OCI-LY1 (cell line): ENCODE results near the gene TBC1D3L.
"Not testable (repeated sequence)": the region's sequence is repeated elsewhere in the genome, so short reads cannot be mapped to it uniquely, and the experiment has no call there.

Experiments used
- EZH2 ChIP-seq: fragments of 200-600 bp; sonication (generic), shearing (Covaris generic); IDR thresholded peaks from 2 replicates; pipeline ENCODE4 v1.8.0; 2017; ENCODE audit warnings: borderline replicate concordance, mixed run types, mild to moderate bottlenecking, antibody characterized with exemption, low read length, moderate library complexity, mixed read lengths
- TF ChIP-seq, protein P1 (sequence below): fragments of 200-600 bp; sonication (generic), shearing (Covaris generic); IDR thresholded peaks from 2 replicates; pipeline ENCODE4 v1.5.1; 2017; ENCODE audit warnings: mild to moderate bottlenecking, antibody characterized with exemption, low read length, moderate library complexity, mixed read lengths

DNA sequence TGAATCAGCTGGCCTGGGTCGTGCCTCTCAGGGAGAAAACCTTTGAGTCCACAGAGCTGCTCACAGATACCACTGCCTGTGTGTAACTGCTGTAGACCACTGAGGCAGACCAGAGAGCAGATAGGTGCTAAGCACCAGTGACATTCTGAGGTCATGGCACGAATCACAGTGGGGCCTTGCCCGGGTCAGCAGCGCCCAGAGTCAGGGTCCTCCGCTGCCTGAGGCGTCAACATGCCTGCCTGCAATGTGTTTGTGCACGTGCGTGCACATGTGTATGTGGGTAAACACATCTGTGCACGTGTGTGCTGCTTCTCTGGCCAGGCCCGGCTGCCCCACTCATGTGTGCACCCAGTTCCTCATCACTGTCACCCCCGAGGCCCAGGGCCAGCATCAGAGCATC is at the start of gene TBC1D3L:
- TF ChIP-seq, protein P1, sequence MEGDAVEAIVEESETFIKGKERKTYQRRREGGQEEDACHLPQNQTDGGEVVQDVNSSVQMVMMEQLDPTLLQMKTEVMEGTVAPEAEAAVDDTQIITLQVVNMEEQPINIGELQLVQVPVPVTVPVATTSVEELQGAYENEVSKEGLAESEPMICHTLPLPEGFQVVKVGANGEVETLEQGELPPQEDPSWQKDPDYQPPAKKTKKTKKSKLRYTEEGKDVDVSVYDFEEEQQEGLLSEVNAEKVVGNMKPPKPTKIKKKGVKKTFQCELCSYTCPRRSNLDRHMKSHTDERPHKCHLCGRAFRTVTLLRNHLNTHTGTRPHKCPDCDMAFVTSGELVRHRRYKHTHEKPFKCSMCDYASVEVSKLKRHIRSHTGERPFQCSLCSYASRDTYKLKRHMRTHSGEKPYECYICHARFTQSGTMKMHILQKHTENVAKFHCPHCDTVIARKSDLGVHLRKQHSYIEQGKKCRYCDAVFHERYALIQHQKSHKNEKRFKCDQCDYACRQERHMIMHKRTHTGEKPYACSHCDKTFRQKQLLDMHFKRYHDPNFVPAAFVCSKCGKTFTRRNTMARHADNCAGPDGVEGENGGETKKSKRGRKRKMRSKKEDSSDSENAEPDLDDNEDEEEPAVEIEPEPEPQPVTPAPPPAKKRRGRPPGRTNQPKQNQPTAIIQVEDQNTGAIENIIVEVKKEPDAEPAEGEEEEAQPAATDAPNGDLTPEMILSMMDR = not testable (repeated sequence)
- TF ChIP-seq EZH2 = not testable (repeated sequence)
